PFSK-1 (cell line): ENCODE results near the gene ARPIN.

Experiments
- POLR2AphosphoS5 ChIP-seq: IDR thresholded peaks from 2 replicates; pipeline ENCODE4 v1.6.1; 2012; ENCODE audit warnings: low read depth, mild to moderate bottlenecking, control low read depth, low read length, moderate library complexity
- SIN3A ChIP-seq: IDR thresholded peaks from 2 replicates; pipeline ENCODE4 v1.6.1; 2012; ENCODE audit warnings: mild to moderate bottlenecking, low read length, moderate library complexity, borderline replicate concordance; ENCODE audit not compliant: insufficient read depth

DNA sequence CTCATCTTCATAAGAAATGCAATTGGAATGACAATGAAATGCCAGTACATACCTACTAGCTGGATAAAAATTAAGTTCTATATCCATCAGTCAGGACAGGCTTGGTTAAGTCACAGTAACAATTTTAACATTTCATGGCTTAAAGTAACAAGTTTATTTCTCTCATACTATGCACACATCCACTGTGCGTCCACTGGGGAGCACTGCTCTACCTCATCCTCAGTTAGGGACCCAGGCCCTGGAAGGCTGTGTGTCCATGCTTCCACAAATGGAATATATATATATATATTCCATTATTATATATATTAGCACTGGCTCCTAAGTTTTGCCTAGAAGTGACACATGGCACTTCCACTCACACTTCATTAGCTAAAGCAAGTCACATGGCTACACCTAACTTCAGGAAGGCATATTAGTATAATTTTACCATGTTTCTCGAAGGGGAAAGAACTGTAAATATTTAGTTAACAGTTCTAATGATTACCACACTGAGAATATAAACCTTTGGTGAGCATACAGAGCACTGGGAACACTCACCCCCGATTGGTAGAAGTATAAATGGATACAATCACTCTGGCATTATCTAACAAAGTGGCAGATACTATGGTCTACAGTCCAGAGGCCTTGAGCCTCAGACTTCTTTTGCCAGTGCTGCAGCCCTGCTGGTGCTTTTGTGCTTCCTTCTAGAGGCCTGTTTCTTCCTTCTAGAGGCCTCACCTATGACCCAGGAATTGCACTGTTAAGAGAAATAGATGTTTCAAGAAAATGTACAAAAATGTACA, 47.6 kb downstream of the ARPIN start:
- TF ChIP-seq SIN3A, result no peak
- TF ChIP-seq POLR2AphosphoS5, result no peak
